Epithelial cell of proximal tubule (primary cell): ENCODE data around the gene PXDN. TPM values are rescaled to one million over a fixed set of nuclear protein-coding genes. Genes with fewer than 3 reads are reported as not detected.
"Not testable (repeated sequence)": the region's sequence is repeated elsewhere in the genome, so short reads cannot be mapped to it uniquely, and the experiment has no call there.

Source experiments
- DNase-seq: peaks from one replicate; pipeline ENCODE4 v3.0.0-alpha.2; 2011; ENCODE audit warnings: low read depth
- H3K4me3 ChIP-seq: 2 replicates; pipeline ENCODE4 v1.5.1; 2011; ENCODE audit warnings: low read depth, mild to moderate bottlenecking, low read length
- total RNA-seq: library from RNA; depleted of rRNA; stranded (reverse); fragments of >200 nt; gene quantifications from 2 replicates; pipeline ENCODE4 v1.2.3, GENCODE V29; 2015
- TF ChIP-seq, protein P1 (sequence below): conservative IDR thresholded peaks from 2 replicates; pipeline ENCODE4 v1.5.1; 2012; ENCODE audit warnings: low read depth, mild to moderate bottlenecking, low read length

PXDN gene
- total RNA-seq, 1 donor from 2014 or later, result 197 TPM

DNA sequence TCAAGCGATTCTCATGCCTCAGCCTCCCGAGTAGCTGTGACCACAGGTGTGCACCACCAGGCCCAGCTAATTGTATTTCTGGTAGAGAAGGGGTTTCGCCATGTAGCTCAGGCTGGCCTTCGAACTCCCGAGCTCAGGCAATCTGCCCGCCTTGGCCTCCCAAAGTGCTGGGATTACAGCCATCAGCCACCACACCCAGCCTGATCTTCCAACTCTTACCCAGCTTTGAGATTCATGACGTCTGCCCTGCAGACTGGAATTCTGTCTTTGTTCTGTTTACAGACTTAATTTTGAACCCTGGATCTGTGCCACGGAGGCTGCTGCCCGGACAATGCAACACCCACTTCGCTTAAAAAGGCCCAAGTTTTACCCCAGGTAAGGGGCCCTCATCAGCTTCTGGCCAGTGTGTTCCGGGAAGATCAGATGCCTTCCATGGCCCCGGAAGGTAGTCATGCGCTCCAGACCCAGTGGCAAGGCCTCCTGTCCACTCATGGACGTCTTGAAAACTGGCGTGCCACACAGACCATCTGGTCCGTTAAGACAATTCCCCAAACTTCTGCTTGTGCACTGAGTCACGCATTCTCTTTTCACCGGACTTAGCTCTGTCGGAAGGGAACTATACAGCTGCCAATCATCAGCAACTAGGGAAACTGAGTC is 5.5 kb downstream of the PXDN start:
- no peak for DNase-seq
- no peak overlapping the region for H3K4me3 ChIP-seq
- TF ChIP-seq, protein P1, sequence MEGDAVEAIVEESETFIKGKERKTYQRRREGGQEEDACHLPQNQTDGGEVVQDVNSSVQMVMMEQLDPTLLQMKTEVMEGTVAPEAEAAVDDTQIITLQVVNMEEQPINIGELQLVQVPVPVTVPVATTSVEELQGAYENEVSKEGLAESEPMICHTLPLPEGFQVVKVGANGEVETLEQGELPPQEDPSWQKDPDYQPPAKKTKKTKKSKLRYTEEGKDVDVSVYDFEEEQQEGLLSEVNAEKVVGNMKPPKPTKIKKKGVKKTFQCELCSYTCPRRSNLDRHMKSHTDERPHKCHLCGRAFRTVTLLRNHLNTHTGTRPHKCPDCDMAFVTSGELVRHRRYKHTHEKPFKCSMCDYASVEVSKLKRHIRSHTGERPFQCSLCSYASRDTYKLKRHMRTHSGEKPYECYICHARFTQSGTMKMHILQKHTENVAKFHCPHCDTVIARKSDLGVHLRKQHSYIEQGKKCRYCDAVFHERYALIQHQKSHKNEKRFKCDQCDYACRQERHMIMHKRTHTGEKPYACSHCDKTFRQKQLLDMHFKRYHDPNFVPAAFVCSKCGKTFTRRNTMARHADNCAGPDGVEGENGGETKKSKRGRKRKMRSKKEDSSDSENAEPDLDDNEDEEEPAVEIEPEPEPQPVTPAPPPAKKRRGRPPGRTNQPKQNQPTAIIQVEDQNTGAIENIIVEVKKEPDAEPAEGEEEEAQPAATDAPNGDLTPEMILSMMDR, result no peak

DNA sequence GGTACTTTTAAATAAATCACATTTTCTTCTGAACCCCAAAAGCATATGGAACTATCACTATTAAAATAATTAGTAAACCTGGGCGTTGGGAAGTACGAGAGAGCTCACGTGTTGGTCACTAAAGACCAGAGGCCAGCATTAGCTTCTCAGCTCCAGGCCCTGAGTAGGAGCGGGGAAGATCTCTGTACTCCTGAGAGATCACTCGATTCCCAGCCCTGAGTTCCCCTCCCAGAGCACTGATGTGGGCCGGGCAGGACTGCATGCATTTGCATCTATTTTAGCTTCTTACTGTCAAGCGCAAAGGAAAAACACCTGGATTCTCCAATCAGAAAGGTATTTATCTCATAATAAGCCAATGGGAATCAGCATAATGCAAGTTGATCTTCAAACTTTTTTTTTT is 6.2 kb downstream of the PXDN start:
- no peak for DNase-seq
- TF ChIP-seq, protein P1, result no peak
- no peak overlapping the region for H3K4me3 ChIP-seq

DNA sequence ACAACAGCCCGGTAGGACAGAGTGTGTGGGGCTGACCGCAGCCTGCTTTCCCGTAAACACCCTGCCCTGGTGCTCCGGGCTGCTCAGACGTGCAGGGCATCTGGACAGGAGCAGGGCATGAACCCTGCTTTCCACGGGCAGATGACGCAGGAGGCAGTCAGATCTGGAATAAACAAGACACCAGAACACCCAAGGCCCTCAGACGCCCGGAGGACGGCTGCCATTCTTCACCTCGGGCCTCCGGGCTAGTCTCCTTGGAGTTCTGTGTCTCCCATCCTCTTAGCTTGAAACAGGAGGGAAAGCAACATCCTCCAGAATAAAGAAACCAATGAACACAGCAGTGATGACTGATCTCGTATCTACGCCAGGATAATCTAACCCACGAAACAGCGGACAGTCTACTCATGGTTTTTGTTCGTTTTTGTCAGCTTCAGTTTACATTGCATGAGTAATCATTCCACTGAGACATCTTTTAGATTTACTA is 7.3 kb downstream of the PXDN start:
- no peak overlapping the region for H3K4me3 ChIP-seq
- TF ChIP-seq, protein P1, result no peak
- DNase-seq, result no peak

DNA sequence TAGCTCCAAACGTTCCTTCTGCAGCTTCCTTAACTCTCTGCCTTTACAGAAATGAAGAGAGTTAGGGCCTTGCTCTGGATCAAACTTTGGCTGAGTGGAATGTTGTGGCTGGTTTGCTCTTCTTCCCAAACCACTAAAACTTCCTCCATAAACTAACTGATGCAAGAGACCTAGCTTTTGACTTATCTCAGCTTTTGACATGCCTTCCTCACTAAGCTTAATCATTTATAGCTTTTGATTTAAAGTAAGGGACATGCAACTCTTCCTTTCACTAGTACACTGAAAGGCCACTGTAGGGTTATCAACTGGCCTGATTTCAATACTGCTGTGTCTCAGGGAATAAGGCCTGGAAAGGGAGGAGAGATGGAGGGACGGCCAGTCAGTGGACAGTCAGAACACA is 8.3 kb downstream of the PXDN start:
- H3K4me3 ChIP-seq, result no peak overlapping the region
- DNase-seq, result no peak
- TF ChIP-seq, protein P1, result no peak

DNA sequence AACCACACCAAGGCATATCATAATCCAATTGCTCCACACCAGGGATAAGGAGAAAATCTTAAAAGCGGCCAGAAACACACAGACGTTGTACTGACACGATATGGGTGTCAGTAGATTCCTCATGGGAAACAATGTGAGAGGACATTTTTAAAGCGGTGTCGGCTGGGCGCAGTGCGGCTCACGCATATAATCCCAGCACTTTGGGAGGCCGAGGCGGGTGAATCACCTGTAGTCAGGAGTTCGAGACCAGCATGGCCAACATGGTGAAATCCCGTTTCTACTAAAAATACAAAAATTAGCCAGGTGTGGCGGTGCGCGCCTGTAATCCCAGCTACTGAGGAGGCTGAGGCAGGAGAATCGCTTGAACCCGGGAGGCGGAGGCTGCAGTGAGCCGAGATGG is 11.0 kb downstream of the PXDN start:
- DNase-seq, H3K4me3 ChIP-seq: not testable (repeated sequence)

DNA sequence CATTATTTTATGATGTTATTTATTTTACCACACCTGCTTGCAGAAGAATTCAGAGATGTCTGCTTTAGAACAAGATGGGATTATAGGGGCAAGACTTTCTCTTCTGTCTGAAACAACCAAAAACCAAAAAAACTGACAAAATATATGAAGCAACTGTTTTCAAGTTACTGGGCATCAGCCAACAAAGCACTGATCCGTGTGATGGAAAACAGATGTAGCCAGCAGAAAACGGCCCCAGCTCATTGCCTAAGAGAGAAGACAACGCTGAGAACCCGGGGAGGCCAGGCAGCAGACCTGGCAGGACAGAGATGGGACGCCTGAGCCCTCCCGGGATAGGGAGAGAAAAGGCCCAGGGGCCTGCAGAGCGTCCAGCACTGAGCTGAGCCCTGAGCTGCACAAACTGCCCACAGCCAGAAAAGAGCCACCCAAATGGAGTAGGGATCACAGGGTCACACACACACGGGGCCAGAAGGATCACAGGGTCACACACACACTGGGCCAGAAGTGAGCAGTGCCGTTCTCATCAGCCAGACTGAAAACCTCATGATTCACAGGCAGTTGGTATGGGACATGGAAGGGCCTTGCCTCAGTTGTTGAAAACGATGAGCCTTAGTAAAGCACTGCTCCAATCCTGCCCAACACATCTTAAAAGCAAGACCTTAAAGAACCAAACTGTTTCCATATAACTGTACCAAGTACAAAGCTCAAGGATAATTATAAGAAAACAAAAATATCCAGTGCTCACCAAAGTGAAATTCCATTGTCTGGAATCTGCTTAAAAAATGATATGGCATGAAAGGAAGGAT is 12.1 kb downstream of the PXDN start:
- DNase-seq, result peak; percentile 68
- TF ChIP-seq, protein P1, result no peak

DNA sequence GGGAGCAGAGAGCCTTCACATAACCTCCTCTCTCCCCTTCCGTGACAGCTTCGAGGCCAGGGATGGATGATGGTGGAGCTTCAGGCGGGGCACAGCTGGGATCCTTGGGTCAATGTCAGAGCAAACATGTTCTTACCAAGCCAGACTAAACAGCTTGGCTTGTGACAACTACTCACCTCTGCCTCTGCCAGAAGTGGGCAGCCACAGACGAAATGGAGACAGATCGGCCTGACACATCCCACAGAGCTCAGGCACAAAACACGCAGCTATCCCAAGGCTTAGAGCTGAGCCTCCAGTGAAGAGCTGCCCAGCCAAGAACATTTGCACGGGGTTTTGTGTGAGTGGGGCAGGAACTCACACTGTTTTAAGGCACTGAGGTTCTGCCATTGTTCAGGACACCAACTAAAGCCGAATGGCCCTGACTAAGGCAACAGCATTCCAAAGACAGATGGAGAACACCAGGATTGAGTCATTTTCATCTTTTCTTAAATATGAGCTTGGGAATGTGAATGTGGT is 12.8 kb downstream of the PXDN start:
- DNase-seq, result no peak

More for the DNA sequence above, 12.1 kb downstream of the PXDN start:
- H3K4me3 ChIP-seq, result no peak overlapping the region

More for the DNA sequence above, 12.8 kb downstream of the PXDN start:
- TF ChIP-seq, protein P1, result no peak
- H3K4me3 ChIP-seq, result no peak overlapping the region
